Activated CD8-positive, alpha-beta T cell treated with anti-CD3 and anti-CD28 coated beads for 36 hours (primary cell): ENCODE measurements around the gene MEGF10. TPM values are rescaled to one million over a fixed set of nuclear protein-coding genes. Genes with fewer than 3 reads are reported as not detected.

Source experiments
- ATAC-seq: fragments of 200-7000 bp; cut with Tn5 transposase; one replicate; pipeline ENCODE4 v1.10.0; 2021; ENCODE audit warnings: mild to moderate bottlenecking, moderate library complexity
- CTCF ChIA-PET: fragments of 350-600 bp; sonication (Branson Sonifier 250); formaldehyde crosslinking; loops from one replicate; lab custom pipeline; 2021; ENCODE audit warnings: antibody characterized with exemption; lab: Charles Lee
- POLR2A ChIA-PET: fragments of 350-600 bp; sonication (Branson Sonifier 250); formaldehyde crosslinking; loops from one replicate; lab custom pipeline; 2021; ENCODE audit warnings: antibody characterized with exemption; lab: Charles Lee
- DNase-seq: peaks from one replicate; pipeline ENCODE4 v3.0.0-alpha.2; 2020
- H3K27ac Mint-ChIP-seq: one replicate; pipeline ENCODE4 v1.8.0; 2021; ENCODE audit warnings: mild to moderate bottlenecking, mixed read lengths
- H3K27me3 Mint-ChIP-seq: one replicate; pipeline ENCODE4 v1.8.0; 2021; ENCODE audit warnings: mixed read lengths
- H3K36me3 Mint-ChIP-seq: one replicate; pipeline ENCODE4 v1.8.0; 2021; ENCODE audit warnings: low read depth, mixed read lengths
- H3K4me1 Mint-ChIP-seq: one replicate; pipeline ENCODE4 v1.8.0; 2021; ENCODE audit warnings: low read depth, mixed read lengths
- H3K4me3 Mint-ChIP-seq: one replicate; pipeline ENCODE4 v1.8.0; 2021; ENCODE audit warnings: mild to moderate bottlenecking, moderate library complexity, mixed read lengths
- H3K9me3 Mint-ChIP-seq: one replicate; pipeline ENCODE4 v1.8.0; 2021; ENCODE audit warnings: mixed read lengths
- CTCF ChIP-seq: fragments of 200-600 bp; IDR thresholded peaks from one replicate; pipeline ENCODE4 v1.8.0; 2022; ENCODE audit warnings: antibody characterized with exemption, mild to moderate bottlenecking
- intact Hi-C: fragments of 100-400 bp; cut with micrococcal nuclease; formaldehyde crosslinking; loops from one replicate; pipeline ENCODE4 v1.10.0; 2022
- total RNA-seq, 2 experiments: library from RNA; stranded (reverse); gene quantifications; one replicate each; pipeline ENCODE4 v1.2.3, GENCODE V29; 2021

MEGF10 gene
- total RNA-seq, 2 experiments from 2014 or later, result not detected

DNA sequence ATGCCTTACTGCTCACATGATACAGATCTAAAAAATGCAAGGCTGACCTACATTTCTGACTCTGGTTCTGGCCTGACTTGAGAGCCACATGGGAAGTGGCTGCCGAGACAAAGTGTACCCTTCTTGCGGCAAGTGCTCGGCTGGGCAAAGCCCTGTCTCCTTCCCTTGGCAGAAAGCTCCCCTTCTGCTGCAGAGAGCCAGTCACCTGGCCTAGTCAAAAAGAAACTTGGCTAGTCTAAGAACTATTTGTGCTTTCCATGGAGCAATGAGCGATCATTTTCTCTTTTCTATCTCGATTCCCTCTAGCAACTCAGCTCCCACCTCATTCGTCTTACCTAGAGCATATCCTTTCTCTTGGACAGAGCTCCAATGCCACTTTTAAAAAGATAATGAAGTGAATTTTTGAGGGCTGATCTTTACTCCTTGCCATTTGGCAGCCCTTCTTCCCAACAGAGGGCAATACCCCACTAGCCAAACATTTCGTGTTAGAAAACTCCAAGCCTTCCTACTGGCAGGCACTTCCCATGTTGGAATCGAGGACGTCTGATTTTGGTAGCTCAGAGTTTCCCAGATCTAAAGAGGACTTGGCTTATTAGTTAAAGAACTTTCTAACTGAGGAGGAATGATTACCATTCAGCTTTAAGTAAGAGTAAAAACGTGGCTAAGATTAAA is 118.8 kb downstream of the MEGF10 start:
- peaks cover 7% of the 10 kb centered on the region for H3K27me3 Mint-ChIP-seq
- no peak overlapping the region for H3K27ac Mint-ChIP-seq
- TF ChIP-seq CTCF, result no peak
- H3K36me3 Mint-ChIP-seq, result no peaks in the 10 kb centered on the region
- peaks cover 9% of the 10 kb centered on the region for H3K4me1 Mint-ChIP-seq
- ChIA-PET CTCF (interaction anchor here (0.6 to 0.7 kb wide), 2 partner anchors 96 to 153 kb away, joined by 3 to 4 read pairs; no protein-coding TSS in a partner anchor), POLR2A (no interaction called here)
- ATAC-seq (no peak), DNase-seq (no peak)
- H3K9me3 Mint-ChIP-seq, result no peaks in the 10 kb centered on the region
- no peak overlapping the region for H3K4me3 Mint-ChIP-seq
- intact Hi-C loops, result no loop called here

DNA sequence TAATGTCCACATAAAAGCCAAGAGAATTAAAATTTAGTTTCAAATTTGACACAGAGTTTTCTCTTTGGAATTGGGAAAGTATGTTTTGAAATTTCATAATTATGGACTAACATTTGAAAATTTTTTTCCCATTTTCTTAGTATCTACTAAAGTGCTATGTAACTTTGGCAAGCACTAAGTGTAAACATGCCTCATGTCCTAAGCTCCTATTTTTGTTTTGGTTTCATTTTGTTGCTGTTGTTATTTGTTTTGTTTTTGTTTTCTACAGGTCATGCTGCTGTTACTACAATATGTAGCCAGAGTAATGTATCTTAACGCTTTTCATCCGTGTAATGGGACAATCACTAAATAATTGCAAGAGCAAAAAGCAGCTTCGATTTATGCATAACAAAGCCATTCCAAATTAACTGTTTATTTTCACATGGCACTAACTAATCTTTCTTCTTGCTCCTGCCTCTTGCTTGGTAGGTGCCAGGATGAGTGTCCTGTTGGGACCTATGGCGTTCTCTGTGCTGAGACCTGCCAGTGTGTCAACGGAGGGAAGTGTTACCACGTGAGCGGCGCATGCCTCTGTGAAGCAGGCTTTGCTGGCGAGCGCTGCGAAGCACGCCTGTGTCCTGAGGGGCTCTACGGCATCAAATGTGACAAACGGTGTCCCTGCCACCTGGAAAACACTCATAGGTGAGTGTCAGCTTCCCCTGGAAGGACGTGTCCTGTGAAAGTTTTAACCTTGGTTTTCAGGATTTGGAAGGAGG is 119.5 kb downstream of the MEGF10 start:
- intact Hi-C loops, result no loop called here
- no peak overlapping the region for H3K27ac Mint-ChIP-seq
- H3K4me3 Mint-ChIP-seq, result no peak overlapping the region
- H3K36me3 Mint-ChIP-seq, result no peaks in the 10 kb centered on the region
- ChIA-PET POLR2A (interaction anchor here (0.6 kb wide), 1 partner anchor 68 kb away, joined by 3 read pairs; no protein-coding TSS in a partner anchor), CTCF (interaction anchor here (0.6 to 0.7 kb wide), 2 partner anchors 96 to 154 kb away, joined by 3 to 4 read pairs; no protein-coding TSS in a partner anchor)
- no peak for ATAC-seq
- H3K4me1 Mint-ChIP-seq, result peaks cover 9% of the 10 kb centered on the region
- no peak for TF ChIP-seq CTCF
- DNase-seq, result no peak
- H3K27me3 Mint-ChIP-seq, result peaks cover 6% of the 10 kb centered on the region
- H3K9me3 Mint-ChIP-seq, result no peaks in the 10 kb centered on the region

- TF ChIP-seq CTCF, result no peak
- peaks cover 6% of the 10 kb centered on the region for H3K27me3 Mint-ChIP-seq
- intact Hi-C loops, result no loop called here
- H3K4me1 Mint-ChIP-seq, result peaks cover 9% of the 10 kb centered on the region
- no peak overlapping the region for H3K27ac Mint-ChIP-seq
- ChIA-PET POLR2A (no interaction called here), CTCF (no interaction called here)
- no peak overlapping the region for H3K4me3 Mint-ChIP-seq
- ATAC-seq, result no peak
- H3K9me3 Mint-ChIP-seq, result no peaks in the 10 kb centered on the region
- no peaks in the 10 kb centered on the region for H3K36me3 Mint-ChIP-seq
- no peak for DNase-seq
These were observed 120.4 kb downstream of the MEGF10 start for GRCh38 chr5:127410959-127411358.

GRCh38 chr5:127411381-127411780 is 120.8 kb downstream of the MEGF10 start:
- intact Hi-C loops, result no loop called here
- ChIA-PET CTCF (no interaction called here), POLR2A (no interaction called here)
- H3K27ac Mint-ChIP-seq, result no peak overlapping the region
- DNase-seq (peak; percentile 4), ATAC-seq (no peak)
- H3K4me1 Mint-ChIP-seq, result peaks cover 9% of the 10 kb centered on the region
- peaks cover 4% of the 10 kb centered on the region for H3K27me3 Mint-ChIP-seq
- no peaks in the 10 kb centered on the region for H3K9me3 Mint-ChIP-seq
- H3K4me3 Mint-ChIP-seq, result no peak overlapping the region
- H3K36me3 Mint-ChIP-seq, result no peaks in the 10 kb centered on the region
- TF ChIP-seq CTCF, result no peak

GRCh38 chr5:127412698-127413097 is 122.1 kb downstream of the MEGF10 start:
- H3K4me3 Mint-ChIP-seq, result no peak overlapping the region
- no peaks in the 10 kb centered on the region for H3K36me3 Mint-ChIP-seq
- no peak for ATAC-seq
- intact Hi-C loops, result no loop called here
- H3K4me1 Mint-ChIP-seq, result peaks cover 9% of the 10 kb centered on the region
- H3K9me3 Mint-ChIP-seq, result no peaks in the 10 kb centered on the region
- peaks cover 3% of the 10 kb centered on the region for H3K27me3 Mint-ChIP-seq
- DNase-seq, result no peak
- no peak overlapping the region for H3K27ac Mint-ChIP-seq
- POLR2A ChIA-PET, result no interaction called here
- CTCF ChIA-PET, result no interaction called here
- no peak for TF ChIP-seq CTCF
